IPS-18c (cell line): ENCODE data around the gene HAUS2.
"Not testable (repeated sequence)": the region's sequence is repeated elsewhere in the genome, so short reads cannot be mapped to it uniquely, and the experiment has no call there.

ENCODE experiments used
- H3K4me3 ChIP-seq: 2 replicates; pipeline ENCODE4 v1.7.0; 2013; ENCODE audit warnings: low read depth, mild to moderate bottlenecking, low read length, moderate library complexity; ENCODE audit not compliant: insufficient read depth
- H3K9me3 ChIP-seq: one replicate; pipeline ENCODE4 v1.6.1; 2013; ENCODE audit warnings: mild to moderate bottlenecking, low read length, moderate library complexity; ENCODE audit not compliant: control insufficient read depth, insufficient read depth

The HAUS2 gene

DNA sequence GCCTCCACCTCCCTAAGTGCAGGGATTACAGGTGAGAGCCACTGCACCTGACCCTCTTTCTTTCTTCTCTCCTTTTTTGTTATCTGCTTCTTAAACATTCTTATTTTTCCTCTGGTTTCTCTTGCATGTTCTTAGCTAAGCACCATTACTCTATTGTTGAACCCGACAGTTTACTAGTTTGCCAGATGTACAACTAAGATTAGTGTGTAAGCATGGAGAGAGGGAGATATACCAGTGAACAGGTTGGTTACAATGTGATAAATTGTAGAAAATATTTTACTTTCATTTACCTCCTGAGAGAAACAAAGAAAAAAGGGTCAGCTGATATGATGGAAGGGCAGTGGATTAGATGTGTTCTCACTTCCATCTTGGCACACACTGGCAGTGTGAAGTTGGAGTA is 4.9 kb downstream of the HAUS2 start:
- Histone ChIP-seq H3K9me3 (peaks cover 3% of the 10 kb centered on the region), H3K4me3 (no peak overlapping the region)

DNA sequence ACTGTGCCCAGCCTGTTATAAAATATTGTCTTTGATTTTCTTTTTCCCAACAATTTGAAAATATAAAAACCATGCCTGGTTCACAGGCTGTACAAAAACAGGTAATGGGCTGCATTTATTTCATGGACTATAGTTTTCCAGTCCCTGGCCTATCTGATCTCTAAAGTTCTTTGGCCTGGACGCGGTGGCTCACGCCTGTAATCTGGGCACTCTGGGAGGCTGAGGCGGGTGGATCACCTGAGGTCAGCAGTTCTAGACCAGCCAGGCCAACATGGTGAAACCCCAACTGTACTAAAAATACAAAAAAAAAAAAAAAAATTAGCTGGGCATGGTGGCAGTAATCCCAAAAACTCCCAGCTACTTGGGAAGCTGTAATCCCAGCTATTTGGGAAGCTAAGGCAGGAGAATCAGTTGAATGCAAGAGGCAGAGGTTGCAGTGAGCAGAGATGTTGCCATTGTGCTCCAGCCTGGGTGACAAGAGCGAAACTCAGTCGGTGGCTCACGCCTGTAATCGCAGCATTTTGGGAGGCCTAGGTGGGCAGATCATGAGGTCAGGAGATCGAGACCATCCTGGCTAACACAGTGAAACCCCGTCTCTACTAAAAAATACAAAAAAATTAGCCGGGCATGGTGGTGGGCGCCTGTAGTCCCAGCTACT is 8.0 kb downstream of the HAUS2 start:
- not testable (repeated sequence) for H3K4me3 ChIP-seq, H3K9me3 ChIP-seq

DNA sequence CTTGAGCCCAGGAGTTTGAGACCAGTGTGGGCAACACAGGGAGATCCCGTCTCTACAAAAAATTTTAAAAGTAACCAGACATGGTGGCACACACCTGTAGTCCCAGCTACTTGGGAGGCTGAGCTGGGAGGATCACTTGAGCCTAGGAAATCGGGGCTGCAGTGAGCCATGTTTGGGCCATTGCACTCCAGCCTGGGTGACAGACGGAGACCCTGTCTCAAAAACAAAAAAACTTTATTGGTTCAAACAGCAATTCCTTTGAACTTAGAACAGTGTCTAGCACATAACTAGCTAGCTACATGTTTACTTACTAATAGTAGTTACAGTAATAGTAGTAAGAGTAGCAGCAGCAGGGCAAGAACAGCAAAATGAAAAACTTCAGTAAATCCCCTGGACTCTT is 10.1 kb downstream of the HAUS2 start:
- Histone ChIP-seq H3K9me3 (no peaks in the 10 kb centered on the region), H3K4me3 (no peak overlapping the region)

DNA sequence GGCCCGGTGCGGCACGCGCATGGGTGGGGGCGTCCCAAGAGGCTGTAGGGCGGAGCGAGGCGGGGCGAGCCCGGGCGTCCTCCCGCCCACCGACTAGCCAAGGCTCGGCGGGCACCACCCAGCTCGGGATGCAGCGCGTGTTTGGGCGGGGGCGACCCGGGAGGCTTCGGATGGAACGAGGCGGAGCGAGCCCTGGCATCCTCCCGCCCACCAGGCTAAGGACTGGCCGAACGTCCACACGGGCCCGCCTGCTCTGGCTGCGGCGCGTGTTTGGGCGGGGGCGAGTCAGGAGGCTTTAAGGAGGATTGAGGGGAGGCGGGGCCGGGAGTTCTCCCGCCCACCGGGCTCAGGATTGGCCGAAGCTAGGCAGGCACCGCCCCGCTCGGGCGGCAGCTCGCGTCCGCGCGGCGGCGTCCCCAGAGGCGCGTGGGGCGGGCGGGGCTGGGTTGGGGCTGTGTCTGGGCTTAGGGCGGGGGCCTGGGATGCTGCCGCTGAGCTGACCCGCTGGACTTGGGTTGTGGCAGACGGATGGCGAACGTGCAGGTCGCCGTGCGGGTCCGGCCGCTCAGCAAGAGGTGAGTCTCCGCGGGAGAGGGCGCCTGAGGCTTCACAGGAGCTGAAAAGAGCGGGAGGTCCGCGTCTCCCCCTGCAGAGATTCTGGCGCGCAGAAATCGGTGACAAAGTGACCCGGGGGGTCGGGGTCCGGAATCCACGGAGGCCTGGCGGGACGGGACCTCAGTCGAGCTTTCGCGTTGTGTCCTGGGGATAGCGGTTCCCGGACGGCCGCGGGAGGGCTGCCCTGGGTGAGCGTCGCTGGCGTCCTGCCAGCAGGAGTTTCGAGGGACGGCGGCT is 26.8 kb downstream of the HAUS2 start, which contains the start of gene STARD9:
Gene STARD9 (plus strand): TSS at position 419 of the 852 bp plus-strand sequence. CDS start 110 bp downstream, at position 529.
- Histone ChIP-seq H3K9me3 (no peaks in the 10 kb centered on the region), H3K4me3 (peak within 1 kb of the TSS; percentile 85)

DNA sequence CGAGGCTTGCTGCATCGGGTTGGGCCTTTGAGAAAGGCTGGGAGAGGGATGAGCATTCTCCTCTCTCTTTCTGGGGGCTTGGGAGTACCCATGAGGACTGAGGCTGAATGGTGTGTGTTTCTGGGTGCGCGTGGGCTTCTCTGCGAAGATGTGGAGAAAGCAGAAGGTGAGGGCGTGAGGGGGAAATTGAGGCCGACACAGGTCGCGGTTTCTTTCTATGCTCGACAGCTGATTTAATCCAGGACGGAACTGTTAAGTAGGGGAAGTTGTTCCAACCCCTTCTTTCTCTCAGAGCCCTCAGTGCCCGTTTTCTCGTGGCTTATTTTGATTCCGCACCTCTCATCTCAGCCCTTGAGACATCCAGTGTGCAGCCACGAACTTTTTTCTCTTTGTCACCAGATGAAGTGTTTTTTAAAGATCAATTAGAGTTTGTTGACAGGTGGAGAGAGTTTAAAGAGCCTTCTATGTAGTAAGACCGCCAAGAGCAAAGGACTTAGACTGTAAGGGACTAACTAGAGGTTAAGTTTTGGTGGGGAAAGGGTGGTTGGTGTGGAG is 27.5 kb downstream of the HAUS2 start:
- H3K9me3 ChIP-seq: no peaks in the 10 kb centered on the region
- peak overlapping the region; percentile 85 for H3K4me3 ChIP-seq

- Histone ChIP-seq H3K9me3 (no peaks in the 10 kb centered on the region), H3K4me3 (no peak overlapping the region)
These were observed 28.1 kb downstream of the HAUS2 start for GRCh38 chr15:42576776-42577175.

- Histone ChIP-seq H3K4me3 (no peak overlapping the region), H3K9me3 (no peaks in the 10 kb centered on the region)
These were observed 28.9 kb downstream of the HAUS2 start for GRCh38 chr15:42577514-42578031.

GRCh38 chr15:42578984-42579537 is 30.4 kb downstream of the HAUS2 start:
- no peaks in the 10 kb centered on the region for H3K9me3 ChIP-seq
- H3K4me3 ChIP-seq: no peak overlapping the region

GRCh38 chr15:42581272-42581730 is 32.7 kb downstream of the HAUS2 start:
- peak overlapping the region; percentile 44; the same call in 1 of the 2 replicates for H3K4me3 ChIP-seq

DNA sequence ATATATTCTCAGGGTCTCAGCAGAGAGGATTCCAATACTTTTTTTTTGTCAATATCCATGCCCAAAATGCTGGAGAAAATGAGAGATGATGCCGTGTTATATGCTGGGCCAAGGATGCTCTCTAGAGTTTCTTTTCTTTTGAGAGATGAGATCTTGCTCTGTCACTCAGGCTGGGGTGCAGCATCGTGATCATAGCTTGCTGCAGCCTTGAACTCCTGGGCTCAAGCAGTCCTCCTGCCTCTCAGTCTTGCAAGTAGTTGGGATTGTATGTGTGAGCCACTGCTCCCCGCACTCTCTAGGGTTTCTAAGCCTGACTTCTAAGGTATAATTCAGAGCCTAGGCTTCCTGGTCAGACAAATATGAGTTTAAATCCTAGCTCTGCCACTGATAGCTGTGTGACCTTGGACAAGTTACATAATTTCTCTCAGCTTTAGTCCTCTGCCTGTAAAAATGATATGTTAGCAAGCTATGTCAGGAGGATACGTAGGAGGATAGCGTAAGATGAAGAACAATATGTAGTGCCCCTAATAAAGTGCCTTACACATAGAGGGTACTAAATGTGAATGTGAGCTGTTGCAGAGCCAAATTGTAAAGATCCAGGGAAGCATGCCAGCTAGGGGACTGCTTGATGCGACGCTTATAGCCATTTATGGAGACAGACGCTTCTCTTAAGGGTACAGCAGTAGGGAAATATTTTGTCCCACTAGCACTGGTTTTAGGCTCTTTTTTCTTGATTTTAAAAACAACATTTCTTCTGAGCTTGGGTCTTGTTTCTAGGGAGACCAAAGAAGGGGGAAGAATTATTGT is 34.1 kb downstream of the HAUS2 start:
- no peak overlapping the region for H3K4me3 ChIP-seq
- H3K9me3 ChIP-seq: peaks cover 2% of the 10 kb centered on the region

More at GRCh38 chr15:42581272-42581730, 32.7 kb downstream of the HAUS2 start:
- H3K9me3 ChIP-seq: no peaks in the 10 kb centered on the region

DNA sequence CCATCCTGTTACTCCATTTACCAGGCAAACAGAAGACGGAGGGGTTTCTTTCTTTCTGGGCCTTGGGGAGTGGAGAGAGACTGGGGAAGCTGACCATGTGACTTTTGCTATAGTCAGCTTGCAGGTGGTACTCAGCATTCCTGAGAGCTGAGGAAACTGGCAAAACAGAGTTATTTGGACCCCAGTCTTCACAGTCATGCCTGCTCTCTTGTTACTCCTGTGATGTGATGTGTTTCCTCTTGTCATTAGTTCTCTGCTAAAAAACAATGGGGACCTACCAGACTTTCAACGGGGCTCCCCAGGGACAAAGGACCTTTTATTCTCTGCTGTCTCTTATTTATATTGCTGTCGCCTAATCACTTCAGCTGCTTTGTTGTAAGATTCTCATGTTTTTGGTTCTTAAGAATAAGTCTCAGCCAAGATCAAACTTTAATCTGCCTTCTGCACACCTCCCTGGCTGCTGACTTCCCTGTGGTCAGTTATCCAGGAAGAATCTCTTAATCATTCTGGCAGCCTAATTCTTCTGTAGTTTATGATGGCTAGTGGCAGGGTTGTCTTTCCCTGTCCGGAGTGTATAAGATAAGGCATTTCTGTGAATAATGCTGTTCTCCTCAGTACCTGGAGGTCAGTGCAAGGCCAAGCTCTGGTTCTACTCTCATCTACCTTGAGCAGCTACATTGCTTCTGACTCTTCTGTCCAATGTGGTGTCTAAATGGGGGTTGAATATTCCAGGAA is 35.6 kb downstream of the HAUS2 start:
- Histone ChIP-seq H3K9me3 (peaks cover 2% of the 10 kb centered on the region), H3K4me3 (no peak overlapping the region)

DNA sequence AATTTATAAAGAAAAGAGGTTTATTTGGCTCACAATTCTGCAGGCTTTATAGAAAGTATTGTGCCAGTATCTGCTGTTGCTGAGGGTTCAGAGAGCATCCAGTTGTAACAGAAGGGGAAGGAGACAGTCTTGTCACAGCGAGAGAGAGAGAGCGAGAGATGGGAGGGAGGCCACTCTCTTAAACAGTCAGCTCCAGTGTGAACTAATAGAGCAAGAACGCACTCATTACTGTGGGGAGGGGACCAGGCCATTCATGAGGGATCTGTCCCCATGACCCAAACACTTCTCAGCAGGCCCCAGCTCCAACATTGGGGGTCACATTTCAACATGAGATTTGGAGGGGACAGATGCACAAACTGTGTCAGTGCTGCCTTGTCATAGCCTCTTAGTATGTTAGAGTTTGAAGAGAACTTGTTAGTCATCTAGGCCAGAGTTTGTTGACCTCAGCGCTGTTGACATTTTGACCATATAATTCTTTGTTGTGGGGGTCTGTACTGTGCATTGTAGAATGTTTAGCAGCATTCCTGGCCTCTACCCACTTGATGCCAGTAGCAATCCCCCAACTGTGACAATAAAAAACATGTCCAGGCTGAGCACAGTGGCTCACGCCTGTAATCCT is 42.1 kb downstream of the HAUS2 start:
- Histone ChIP-seq H3K4me3 (no peak overlapping the region), H3K9me3 (peaks cover 2% of the 10 kb centered on the region)

GRCh38 chr15:42591238-42591934 is 42.7 kb downstream of the HAUS2 start:
- no peak overlapping the region for H3K4me3 ChIP-seq
- peaks cover 2% of the 10 kb centered on the region for H3K9me3 ChIP-seq

DNA sequence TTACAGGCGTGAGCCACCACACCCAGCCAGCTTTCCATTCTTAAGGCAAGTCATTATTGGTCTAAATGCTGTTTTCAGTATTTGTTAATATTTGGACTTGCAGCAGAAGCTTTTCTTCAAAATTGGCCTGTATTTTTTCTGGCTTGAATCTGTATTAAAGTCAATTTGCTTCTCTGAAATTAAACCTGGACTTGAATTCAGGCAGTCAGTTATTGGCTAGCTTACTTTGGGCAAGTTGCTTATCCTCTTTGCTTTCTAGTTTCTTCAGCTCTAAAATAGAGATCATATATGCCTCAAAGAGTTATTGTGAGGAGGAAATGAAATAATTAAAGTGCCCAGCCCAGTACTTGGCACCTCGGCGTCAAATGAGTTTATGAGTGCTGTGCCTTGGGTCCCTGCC is 44.1 kb downstream of the HAUS2 start:
- no peaks in the 10 kb centered on the region for H3K9me3 ChIP-seq
- no peak overlapping the region for H3K4me3 ChIP-seq

GRCh38 chr15:42593143-42593542 is 44.5 kb downstream of the HAUS2 start:
- no peak overlapping the region for H3K4me3 ChIP-seq
- H3K9me3 ChIP-seq: no peaks in the 10 kb centered on the region
